ENCODE data around the gene PRDM12.
"Not testable (repeated sequence)": the region's sequence is repeated elsewhere in the genome, so short reads cannot be mapped to it uniquely, and the experiment has no call there.

Gene PRDM12

GRCh38 chr9:130685104-130685503, 20.7 kb downstream of the PRDM12 start:
- no peak overlapping the region for H3K4me3 ChIP-seq (ENCODE audit: low read depth in 1 of 2, low read length in 2 of 2)
- no peaks in the 10 kb centered on the region for H3K79me2 ChIP-seq (ENCODE audit: insufficient read depth, low read length)
- no peak for TF ChIP-seq CTCF (IDR thresholded peaks at IDR 0.05; ENCODE audit: borderline replicate concordance, extremely low read depth, low read length, poor library complexity, severe bottlenecking)
- TF ChIP-seq EZH2 (IDR thresholded peaks at IDR 0.05; ENCODE audit: borderline replicate concordance, low read depth, low read length, severe bottlenecking) = no peak
- no peak for DNase-seq
- H3K9ac ChIP-seq (ENCODE audit: low read depth, low read length) = no peak overlapping the region
- H3K27ac ChIP-seq (ENCODE audit: low read length) = no peak overlapping the region
- no peaks in the 10 kb centered on the region for H3K36me3 ChIP-seq (ENCODE audit: insufficient read depth, low read length)
- no peak overlapping the region for H2AFZ ChIP-seq (ENCODE audit: low read depth, low read length)
- H3K4me2 ChIP-seq (ENCODE audit: insufficient read depth, low read length) = no peak overlapping the region
- peaks cover 4% of the 10 kb centered on the region; the same call in 1 of the 2 replicates for H3K4me1 ChIP-seq (ENCODE audit: insufficient read depth, low read length)
- no peak for ATAC-seq (ENCODE audit: insufficient read depth, low read depth)
- H4K20me1 ChIP-seq (ENCODE audit: insufficient read depth, low read length) = no peaks in the 10 kb centered on the region; the same call in 1 of the 2 replicates
- no peaks in the 10 kb centered on the region for H3K9me3 ChIP-seq (ENCODE audit: insufficient read depth, low read length, severe bottlenecking)
- no peaks in the 10 kb centered on the region for H3K27me3 ChIP-seq (ENCODE audit: insufficient read depth, low read length, poor library complexity)

GRCh38 chr9:130685945-130686344, 21.6 kb downstream of the PRDM12 start:
- H3K79me2 ChIP-seq (ENCODE audit: insufficient read depth, low read length); H4K20me1 ChIP-seq (ENCODE audit: insufficient read depth, low read length); H3K4me3 ChIP-seq (ENCODE audit: low read depth in 1 of 2, low read length in 2 of 2); DNase-seq; H3K9ac ChIP-seq (ENCODE audit: low read depth, low read length); H3K27me3 ChIP-seq (ENCODE audit: insufficient read depth, low read length, poor library complexity); H3K27ac ChIP-seq (ENCODE audit: low read length); H3K4me1 ChIP-seq (ENCODE audit: insufficient read depth, low read length); H3K4me2 ChIP-seq (ENCODE audit: insufficient read depth, low read length); ATAC-seq (ENCODE audit: insufficient read depth, low read depth); H3K36me3 ChIP-seq (ENCODE audit: insufficient read depth, low read length); H3K9me3 ChIP-seq (ENCODE audit: insufficient read depth, low read length, severe bottlenecking); H2AFZ ChIP-seq (ENCODE audit: low read depth, low read length): not testable (repeated sequence)

- TF ChIP-seq EZH2 (IDR thresholded peaks at IDR 0.05; ENCODE audit: borderline replicate concordance, low read depth, low read length, severe bottlenecking) = no peak
- no peak for TF ChIP-seq CTCF (IDR thresholded peaks at IDR 0.05; ENCODE audit: borderline replicate concordance, extremely low read depth, low read length, poor library complexity, severe bottlenecking)
- H3K4me2 ChIP-seq (ENCODE audit: insufficient read depth, low read length) = no peak overlapping the region
These were observed 23.2 kb downstream of the PRDM12 start for GRCh38 chr9:130687615-130688014.

GRCh38 chr9:130688072-130688471, 23.7 kb downstream of the PRDM12 start:
- no peaks in the 10 kb centered on the region for H3K27me3 ChIP-seq (ENCODE audit: insufficient read depth, low read length, poor library complexity)
- H3K9me3 ChIP-seq (ENCODE audit: insufficient read depth, low read length, severe bottlenecking) = no peaks in the 10 kb centered on the region
- TF ChIP-seq EZH2 (IDR thresholded peaks at IDR 0.05; ENCODE audit: borderline replicate concordance, low read depth, low read length, severe bottlenecking) = no peak
- TF ChIP-seq CTCF (IDR thresholded peaks at IDR 0.05; ENCODE audit: borderline replicate concordance, extremely low read depth, low read length, poor library complexity, severe bottlenecking) = no peak
- no peak overlapping the region for H3K9ac ChIP-seq (ENCODE audit: low read depth, low read length)
- ATAC-seq (ENCODE audit: insufficient read depth, low read depth) = no peak
- H3K4me1 ChIP-seq (ENCODE audit: insufficient read depth, low read length) = peaks cover 3% of the 10 kb centered on the region
- H3K4me2 ChIP-seq (ENCODE audit: insufficient read depth, low read length) = no peak overlapping the region
- H3K4me3 ChIP-seq (ENCODE audit: low read depth in 1 of 2, low read length in 2 of 2) = no peak overlapping the region
- H3K27ac ChIP-seq (ENCODE audit: low read length) = no peak overlapping the region
- no peaks in the 10 kb centered on the region for H3K79me2 ChIP-seq (ENCODE audit: insufficient read depth, low read length)
- no peak for DNase-seq
- H4K20me1 ChIP-seq (ENCODE audit: insufficient read depth, low read length) = no peaks in the 10 kb centered on the region; the same call in 1 of the 2 replicates
- H3K36me3 ChIP-seq (ENCODE audit: insufficient read depth, low read length) = no peaks in the 10 kb centered on the region
- no peak overlapping the region for H2AFZ ChIP-seq (ENCODE audit: low read depth, low read length)

More at GRCh38 chr9:130687615-130688014, 23.2 kb downstream of the PRDM12 start:
- H3K27me3 ChIP-seq (ENCODE audit: insufficient read depth, low read length, poor library complexity) = no peaks in the 10 kb centered on the region
- H3K4me3 ChIP-seq (ENCODE audit: low read depth in 1 of 2, low read length in 2 of 2) = no peak overlapping the region
- H3K36me3 ChIP-seq (ENCODE audit: insufficient read depth, low read length) = no peaks in the 10 kb centered on the region
- no peak overlapping the region for H3K9ac ChIP-seq (ENCODE audit: low read depth, low read length)
- H2AFZ ChIP-seq (ENCODE audit: low read depth, low read length) = no peak overlapping the region
- H3K79me2 ChIP-seq (ENCODE audit: insufficient read depth, low read length) = no peaks in the 10 kb centered on the region
- no peak for ATAC-seq (ENCODE audit: insufficient read depth, low read depth)
- H4K20me1 ChIP-seq (ENCODE audit: insufficient read depth, low read length) = no peaks in the 10 kb centered on the region; the same call in 1 of the 2 replicates
- DNase-seq = no peak
- no peak overlapping the region for H3K27ac ChIP-seq (ENCODE audit: low read length)
- H3K4me1 ChIP-seq (ENCODE audit: insufficient read depth, low read length) = no peaks in the 10 kb centered on the region
- H3K9me3 ChIP-seq (ENCODE audit: insufficient read depth, low read length, severe bottlenecking) = no peaks in the 10 kb centered on the region

Data from DND-41 (cell line).